ENCODE results near the gene RNF222. TPM values are rescaled to one million over a fixed set of nuclear protein-coding genes. Genes with fewer than 3 reads are reported as not detected.
"Not testable (repeated sequence)": the region's sequence is repeated elsewhere in the genome, so short reads cannot be mapped to it uniquely, and the experiment has no call there.

The RNF222 gene
- total and polyA plus RNA-seq, 8 donors, result 1.5 TPM; not detected in 7

- TF ChIP-seq EP300 (IDR thresholded peaks at IDR 0.05), result no peak
- no peak for TF ChIP-seq POLR2A (IDR thresholded peaks at IDR 0.05)
- no peak for TF ChIP-seq CTCF (IDR thresholded peaks at IDR 0.05)
- TF ChIP-seq POLR2AphosphoS5 (IDR thresholded peaks at IDR 0.05), result no peak
- Histone ChIP-seq H3K4me1 (peaks cover 40 to 72% (median 58%) of the 10 kb centered on the region in 4 donors), H3K27ac (peak overlapping the region in 4 of 5 donors; percentile 83 to 90 (median 89)), H3K4me3 (no peak overlapping the region), H3K27me3 (no peaks in the 10 kb centered on the region), H3K36me3 (peaks cover 46 to 54% (median 51%) of the 10 kb centered on the region in 4 donors), H3K9me3 (no peaks in the 10 kb centered on the region)
- no peak for DNase-seq
- intact Hi-C loops (cut with DNase I; ENCODE audit: low total_unique reads), result no loop called here
- WGBS, 5 donors, result 52 to 81% (median 62%) methylated on average over 4 of the region's 4 CpGs
Observed at GRCh38 chr17:8377422-8377821, 20.2 kb downstream of the RNF222 start.

GRCh38 chr17:8376271-8377067 lies 21.2 kb downstream of the RNF222 start, which contains the start of gene KRABD2:
Gene KRABD2 (minus strand): TSS chr17:8376704.
- H3K36me3 ChIP-seq, result peaks cover 41 to 52% (median 49%) of the 10 kb centered on the region in 4 donors
- no peaks in the 10 kb centered on the region for H3K9me3 ChIP-seq
- 0 to 1% (median 1%) methylated on average over 31 to 41 of the region's 41 CpGs for WGBS, 5 donors
- peak in 4 of 7 experiments; percentile 41 to 74 (median 66) for TF ChIP-seq CTCF (IDR thresholded peaks at IDR 0.05)
- peak in 1 of 4 donors; percentile 73 for TF ChIP-seq POLR2A (IDR thresholded peaks at IDR 0.05)
- no peak for TF ChIP-seq EP300 (IDR thresholded peaks at IDR 0.05)
- TF ChIP-seq POLR2AphosphoS5 (IDR thresholded peaks at IDR 0.05), result peak; percentile 44 to 94 (median 66)
- peak within 1 kb of the TSS; percentile 83 to 90 (median 89) for H3K27ac ChIP-seq
- intact Hi-C loops (cut with DNase I; ENCODE audit: low total_unique reads), result no loop called here
- no peaks in the 10 kb centered on the region for H3K27me3 ChIP-seq
- peak; percentile 92 to 97 for DNase-seq
- H3K4me3 ChIP-seq, result peak within 1 kb of the TSS; percentile 61 to 78 (median 69)
- H3K4me1 ChIP-seq, result peaks cover 33 to 63% (median 50%) of the 10 kb centered on the region in 4 donors

GRCh38 chr17:8375738-8376259 lies 21.8 kb downstream of the RNF222 start:
- intact Hi-C loops (cut with DNase I; ENCODE audit: low total_unique reads), result no loop called here
- no peaks in the 10 kb centered on the region for H3K9me3 ChIP-seq
- H3K27ac ChIP-seq, result peak overlapping the region; percentile 83 to 90 (median 89)
- DNase-seq, result peak in 1 of 2 donors; percentile 75
- H3K4me1 ChIP-seq, result peaks cover 26 to 56% (median 43%) of the 10 kb centered on the region in 4 donors
- H3K36me3 ChIP-seq, result peaks cover 35 to 52% (median 47%) of the 10 kb centered on the region in 4 donors
- 9 to 21% (median 12%) methylated on average over 18 of the region's 18 CpGs for WGBS, 5 donors
- peak overlapping the region; percentile 61 to 78 (median 69) for H3K4me3 ChIP-seq
- TF ChIP-seq POLR2AphosphoS5 (IDR thresholded peaks at IDR 0.05), result no peak
- TF ChIP-seq CTCF (IDR thresholded peaks at IDR 0.05), result no peak
- TF ChIP-seq EP300 (IDR thresholded peaks at IDR 0.05), result no peak
- TF ChIP-seq POLR2A (IDR thresholded peaks at IDR 0.05), result no peak
- H3K27me3 ChIP-seq, result no peaks in the 10 kb centered on the region

GRCh38 chr17:8373856-8374255 lies 23.8 kb downstream of the RNF222 start:
- 92 to 98% (median 95%) methylated on average over 11 to 26 of the region's 26 CpGs for WGBS, 5 donors
- H3K27ac ChIP-seq; H3K27me3 ChIP-seq; H3K9me3 ChIP-seq; intact Hi-C loops (cut with DNase I; ENCODE audit: low total_unique reads); H3K4me3 ChIP-seq; DNase-seq: not testable (repeated sequence)
- peaks cover 26 to 50% (median 42%) of the 10 kb centered on the region in 4 donors for H3K36me3 ChIP-seq
- H3K4me1 ChIP-seq, result peaks cover 17 to 37% (median 27%) of the 10 kb centered on the region in 4 donors

Measured in stomach (tissue), 9 donors.